ENCODE data around the gene NBEA.

NBEA gene

GRCh38 chr13:35165205-35165604 lies 223.1 kb downstream of the NBEA start:
- Histone ChIP-seq H3K4me3 (ENCODE audit: low read depth, low read length) (no peak overlapping the region), H3K4me1 (ENCODE audit: control insufficient read depth, insufficient read depth, low read length) (no peaks in the 10 kb centered on the region), H3K27ac (ENCODE audit: extremely low read depth, low read depth, low read length) (no peak overlapping the region), H3K9me3 (ENCODE audit: control insufficient read depth, insufficient read depth, low read depth, low read length) (no peaks in the 10 kb centered on the region), H3K36me3 (ENCODE audit: control insufficient read depth in 2 of 2, insufficient read depth in 1 of 2, low read length in 2 of 2) (no peaks in the 10 kb centered on the region)
- CTCF ChIA-PET: interaction anchor here (0.7 to 1.7 kb wide), 6 partner anchors 14 to 623 kb away, joined by 3 to 5 read pairs (median 3); no protein-coding TSS in a partner anchor
- POLR2A ChIA-PET: no interaction called here
- no peak for TF ChIP-seq ZNF23 (tag by site-specific recombination; IDR thresholded peaks at IDR 0.05; ENCODE audit: borderline replicate concordance)
- TF ChIP-seq ZNF211 (tag by site-specific recombination; IDR thresholded peaks at IDR 0.05; ENCODE audit: low read depth): no peak
- TF ChIP-seq SETDB1 (IDR thresholded peaks at IDR 0.05; ENCODE audit: insufficient read length, low read length): no peak
- TF ChIP-seq, protein P1, sequence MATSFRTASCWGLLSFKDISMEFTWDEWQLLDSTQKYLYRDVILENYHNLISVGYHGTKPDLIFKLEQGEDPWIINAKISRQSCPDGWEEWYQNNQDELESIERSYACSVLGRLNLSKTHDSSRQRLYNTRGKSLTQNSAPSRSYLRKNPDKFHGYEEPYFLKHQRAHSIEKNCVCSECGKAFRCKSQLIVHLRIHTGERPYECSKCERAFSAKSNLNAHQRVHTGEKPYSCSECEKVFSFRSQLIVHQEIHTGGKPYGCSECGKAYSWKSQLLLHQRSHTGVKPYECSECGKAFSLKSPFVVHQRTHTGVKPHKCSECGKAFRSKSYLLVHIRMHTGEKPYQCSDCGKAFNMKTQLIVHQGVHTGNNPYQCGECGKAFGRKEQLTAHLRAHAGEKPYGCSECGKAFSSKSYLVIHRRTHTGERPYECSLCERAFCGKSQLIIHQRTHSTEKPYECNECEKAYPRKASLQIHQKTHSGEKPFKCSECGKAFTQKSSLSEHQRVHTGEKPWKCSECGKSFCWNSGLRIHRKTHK (tag by site-specific recombination; IDR thresholded peaks at IDR 0.05): no peak
- TF ChIP-seq, protein P2, sequence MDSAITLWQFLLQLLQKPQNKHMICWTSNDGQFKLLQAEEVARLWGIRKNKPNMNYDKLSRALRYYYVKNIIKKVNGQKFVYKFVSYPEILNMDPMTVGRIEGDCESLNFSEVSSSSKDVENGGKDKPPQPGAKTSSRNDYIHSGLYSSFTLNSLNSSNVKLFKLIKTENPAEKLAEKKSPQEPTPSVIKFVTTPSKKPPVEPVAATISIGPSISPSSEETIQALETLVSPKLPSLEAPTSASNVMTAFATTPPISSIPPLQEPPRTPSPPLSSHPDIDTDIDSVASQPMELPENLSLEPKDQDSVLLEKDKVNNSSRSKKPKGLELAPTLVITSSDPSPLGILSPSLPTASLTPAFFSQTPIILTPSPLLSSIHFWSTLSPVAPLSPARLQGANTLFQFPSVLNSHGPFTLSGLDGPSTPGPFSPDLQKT (IDR thresholded peaks at IDR 0.05; ENCODE audit: borderline replicate concordance, low read depth, low read length): no peak
- no peak for TF ChIP-seq ZNF843 (tag by site-specific recombination; IDR thresholded peaks at IDR 0.05)

DNA sequence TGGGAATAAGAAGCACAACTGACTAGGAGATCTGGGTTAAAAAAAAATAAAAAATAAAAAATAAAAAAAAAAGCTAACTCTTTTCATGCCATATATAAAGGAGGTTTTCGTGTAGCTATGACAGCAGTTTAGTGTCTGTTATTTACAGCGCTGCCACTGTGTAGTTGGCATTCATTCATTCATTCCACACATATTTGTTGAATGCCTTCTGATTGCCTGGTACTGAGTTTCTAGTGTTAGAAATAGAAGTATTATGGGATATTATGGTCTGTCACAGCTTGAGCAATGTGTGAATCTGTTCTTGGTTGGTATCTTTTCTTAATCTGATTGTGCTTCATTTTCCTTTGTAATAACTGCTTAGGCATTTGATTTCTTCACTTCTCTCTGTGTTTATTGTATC lies 237.4 kb downstream of the NBEA start:
- Histone ChIP-seq H3K9me3 (ENCODE audit: control insufficient read depth, insufficient read depth, low read depth, low read length) (no peaks in the 10 kb centered on the region), H3K4me3 (ENCODE audit: low read depth, low read length) (no peak overlapping the region), H3K27ac (ENCODE audit: extremely low read depth, low read depth, low read length) (no peak overlapping the region), H3K36me3 (ENCODE audit: control insufficient read depth in 2 of 2, insufficient read depth in 1 of 2, low read length in 2 of 2) (peaks cover 0 to 3% of the 10 kb centered on the region in 2 experiments; a peak in 1 of 3 replicates), H3K4me1 (ENCODE audit: control insufficient read depth, insufficient read depth, low read length) (no peaks in the 10 kb centered on the region)
- POLR2A ChIA-PET: no interaction called here
- CTCF ChIA-PET: interaction anchor here (0.9 kb wide), 1 partner anchor 14 kb away, joined by 5 read pairs; no protein-coding TSS in a partner anchor
- TF ChIP-seq ZNF843 (tag by site-specific recombination; IDR thresholded peaks at IDR 0.05) (no peak), SP3 (tag by site-specific recombination; IDR thresholded peaks at IDR 0.05) (no peak), ZSCAN30 (tag by site-specific recombination; IDR thresholded peaks at IDR 0.05) (no peak), ZNF214 (tag by site-specific recombination; IDR thresholded peaks at IDR 0.05; ENCODE audit: borderline replicate concordance) (no peak)

DNA sequence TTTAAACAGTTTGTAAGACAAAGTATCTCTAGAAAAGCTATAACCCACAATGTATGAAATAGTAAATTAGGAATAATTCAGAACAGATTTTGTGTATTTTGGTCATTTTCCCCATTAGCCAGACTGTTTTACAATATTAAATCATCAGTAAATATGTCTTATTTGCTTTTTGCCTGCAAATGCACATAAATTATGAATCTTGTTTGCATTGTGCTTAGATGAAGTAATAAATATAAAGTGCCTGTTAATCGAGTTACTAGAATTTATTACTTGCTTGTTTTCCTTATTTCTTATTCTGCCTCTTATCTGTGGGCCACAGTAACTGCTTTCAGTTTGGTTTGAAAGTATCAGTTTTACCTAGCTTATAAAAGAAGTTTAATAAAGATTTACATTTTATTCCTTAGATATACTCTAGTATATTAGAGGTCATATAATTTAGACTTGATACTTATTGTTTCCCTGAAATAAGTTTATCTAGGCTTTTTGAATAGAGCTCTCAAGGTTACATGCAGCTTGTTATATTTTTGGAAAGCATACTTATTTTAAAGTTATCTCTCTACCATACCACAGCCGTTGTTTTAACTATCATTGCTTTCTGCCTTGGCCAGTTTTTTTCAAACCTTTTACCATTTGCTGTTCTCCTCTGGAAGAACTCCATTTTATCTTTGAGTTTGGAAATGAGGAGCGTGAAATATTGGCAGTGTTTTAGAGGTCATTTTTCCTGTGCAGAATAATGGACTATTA lies 238.0 kb downstream of the NBEA start:
- CTCF ChIA-PET: interaction anchor here (0.9 kb wide), 1 partner anchor 15 kb away, joined by 5 read pairs; no protein-coding TSS in a partner anchor
- no peak overlapping the region for H3K4me3 ChIP-seq (ENCODE audit: low read depth, low read length)
- no peak overlapping the region for H3K27ac ChIP-seq (ENCODE audit: extremely low read depth, low read depth, low read length)
- peaks cover 0 to 3% of the 10 kb centered on the region in 2 experiments; a peak in 1 of 3 replicates for H3K36me3 ChIP-seq (ENCODE audit: control insufficient read depth in 2 of 2, insufficient read depth in 1 of 2, low read length in 2 of 2)
- no peaks in the 10 kb centered on the region for H3K4me1 ChIP-seq (ENCODE audit: control insufficient read depth, insufficient read depth, low read length)
- POLR2A ChIA-PET: no interaction called here
- H3K9me3 ChIP-seq (ENCODE audit: control insufficient read depth, insufficient read depth, low read depth, low read length): no peaks in the 10 kb centered on the region
- TF ChIP-seq ZNF510 (tag by site-specific recombination; IDR thresholded peaks at IDR 0.05; ENCODE audit: insufficient replicate concordance): no peak
- TF ChIP-seq ZNF423 (tag by site-specific recombination; IDR thresholded peaks at IDR 0.05): no peak
- no peak for TF ChIP-seq ZBTB1 (tag by site-specific recombination; IDR thresholded peaks at IDR 0.05)
- no peak for TF ChIP-seq ZNF747 (tag by site-specific recombination; IDR thresholded peaks at IDR 0.05)
- no peak for TF ChIP-seq ZBTB20 (tag by site-specific recombination; IDR thresholded peaks at IDR 0.05)
- no peak for TF ChIP-seq ZNF514 (tag by site-specific recombination; IDR thresholded peaks at IDR 0.05)
- TF ChIP-seq ZNF223 (tag by site-specific recombination; IDR thresholded peaks at IDR 0.05): no peak
- TF ChIP-seq, protein P3, sequence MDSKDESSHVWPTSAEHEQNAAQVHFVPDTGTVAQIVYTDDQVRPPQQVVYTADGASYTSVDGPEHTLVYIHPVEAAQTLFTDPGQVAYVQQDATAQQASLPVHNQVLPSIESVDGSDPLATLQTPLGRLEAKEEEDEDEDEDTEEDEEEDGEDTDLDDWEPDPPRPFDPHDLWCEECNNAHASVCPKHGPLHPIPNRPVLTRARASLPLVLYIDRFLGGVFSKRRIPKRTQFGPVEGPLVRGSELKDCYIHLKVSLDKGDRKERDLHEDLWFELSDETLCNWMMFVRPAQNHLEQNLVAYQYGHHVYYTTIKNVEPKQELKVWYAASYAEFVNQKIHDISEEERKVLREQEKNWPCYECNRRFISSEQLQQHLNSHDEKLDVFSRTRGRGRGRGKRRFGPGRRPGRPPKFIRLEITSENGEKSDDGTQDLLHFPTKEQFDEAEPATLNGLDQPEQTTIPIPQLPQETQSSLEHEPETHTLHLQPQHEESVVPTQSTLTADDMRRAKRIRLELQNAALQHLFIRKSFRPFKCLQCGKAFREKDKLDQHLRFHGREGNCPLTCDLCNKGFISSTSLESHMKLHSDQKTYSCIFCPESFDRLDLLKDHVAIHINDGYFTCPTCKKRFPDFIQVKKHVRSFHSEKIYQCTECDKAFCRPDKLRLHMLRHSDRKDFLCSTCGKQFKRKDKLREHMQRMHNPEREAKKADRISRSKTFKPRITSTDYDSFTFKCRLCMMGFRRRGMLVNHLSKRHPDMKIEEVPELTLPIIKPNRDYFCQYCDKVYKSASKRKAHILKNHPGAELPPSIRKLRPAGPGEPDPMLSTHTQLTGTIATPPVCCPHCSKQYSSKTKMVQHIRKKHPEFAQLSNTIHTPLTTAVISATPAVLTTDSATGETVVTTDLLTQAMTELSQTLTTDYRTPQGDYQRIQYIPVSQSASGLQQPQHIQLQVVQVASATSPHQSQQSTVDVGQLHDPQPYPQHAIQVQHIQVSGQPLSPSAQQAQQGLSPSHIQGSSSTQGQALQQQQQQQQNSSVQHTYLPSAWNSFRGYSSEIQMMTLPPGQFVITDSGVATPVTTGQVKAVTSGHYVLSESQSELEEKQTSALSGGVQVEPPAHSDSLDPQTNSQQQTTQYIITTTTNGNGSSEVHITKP (tag by site-specific recombination; IDR thresholded peaks at IDR 0.05): no peak
- no peak for TF ChIP-seq ZNF146 (tag by site-specific recombination; IDR thresholded peaks at IDR 0.05)
- no peak for TF ChIP-seq ZBTB26 (tag by site-specific recombination; optimal IDR thresholded peaks at IDR 0.05)
- no peak for TF ChIP-seq OSR2 (tag by site-specific recombination; IDR thresholded peaks at IDR 0.05)
- no peak for TF ChIP-seq ZNF621 (tag by site-specific recombination; IDR thresholded peaks at IDR 0.05)
